Upper lobe of right lung (tissue), 1 donor: ENCODE data around the gene ZNF70. TPM values are rescaled to one million over a fixed set of nuclear protein-coding genes. Genes with fewer than 3 reads are reported as not detected.

ENCODE experiments used
- ATAC-seq: fragments of 200-7000 bp; cut with Tn5 transposase; one replicate; pipeline ENCODE4 v1.9.1; 2020; ENCODE audit warnings: mild to moderate bottlenecking, moderate library complexity
- DNase-seq: peaks from one replicate; pipeline ENCODE4 v3.0.0-alpha.2; 2020
- H3K27ac ChIP-seq: fragments of 200-600 bp; one replicate; pipeline ENCODE4 v1.8.0; 2022
- H3K27me3 ChIP-seq: fragments of 200-600 bp; one replicate; pipeline ENCODE4 v1.8.0; 2022; ENCODE audit warnings: mild to moderate bottlenecking
- H3K36me3 ChIP-seq: fragments of 200-600 bp; one replicate; pipeline ENCODE4 v1.8.0; 2022
- H3K4me1 ChIP-seq: fragments of 200-600 bp; one replicate; pipeline ENCODE4 v1.8.0; 2022
- H3K4me3 ChIP-seq: fragments of 200-600 bp; one replicate; pipeline ENCODE4 v1.8.0; 2022; ENCODE audit warnings: mild to moderate bottlenecking
- H3K9me3 ChIP-seq: fragments of 200-600 bp; one replicate; pipeline ENCODE4 v1.8.0; 2022
- CTCF ChIP-seq: fragments of 200-600 bp; IDR thresholded peaks from one replicate; pipeline ENCODE4 v1.8.0; 2022; ENCODE audit warnings: antibody characterized with exemption
- intact Hi-C: fragments of 100-400 bp; cut with DNase I; formaldehyde crosslinking; loops from one replicate; pipeline ENCODE4 v1.11.0; 2022
- total RNA-seq: library from RNA; stranded (reverse); fragmentation: NEBNext Ultra II Directional; extraction: Animal tissue kit (Norgen Biotek cat#: 25700); gene quantifications from one replicate; pipeline ENCODE4 v1.2.1, GENCODE V29; 2021
- donor health status: DM: no; HTN: yes; CAD: no; lungs with severe emphysema.

Gene ZNF70
- total RNA-seq, 1 donor from 2014 or later: 6.1 TPM

DNA sequence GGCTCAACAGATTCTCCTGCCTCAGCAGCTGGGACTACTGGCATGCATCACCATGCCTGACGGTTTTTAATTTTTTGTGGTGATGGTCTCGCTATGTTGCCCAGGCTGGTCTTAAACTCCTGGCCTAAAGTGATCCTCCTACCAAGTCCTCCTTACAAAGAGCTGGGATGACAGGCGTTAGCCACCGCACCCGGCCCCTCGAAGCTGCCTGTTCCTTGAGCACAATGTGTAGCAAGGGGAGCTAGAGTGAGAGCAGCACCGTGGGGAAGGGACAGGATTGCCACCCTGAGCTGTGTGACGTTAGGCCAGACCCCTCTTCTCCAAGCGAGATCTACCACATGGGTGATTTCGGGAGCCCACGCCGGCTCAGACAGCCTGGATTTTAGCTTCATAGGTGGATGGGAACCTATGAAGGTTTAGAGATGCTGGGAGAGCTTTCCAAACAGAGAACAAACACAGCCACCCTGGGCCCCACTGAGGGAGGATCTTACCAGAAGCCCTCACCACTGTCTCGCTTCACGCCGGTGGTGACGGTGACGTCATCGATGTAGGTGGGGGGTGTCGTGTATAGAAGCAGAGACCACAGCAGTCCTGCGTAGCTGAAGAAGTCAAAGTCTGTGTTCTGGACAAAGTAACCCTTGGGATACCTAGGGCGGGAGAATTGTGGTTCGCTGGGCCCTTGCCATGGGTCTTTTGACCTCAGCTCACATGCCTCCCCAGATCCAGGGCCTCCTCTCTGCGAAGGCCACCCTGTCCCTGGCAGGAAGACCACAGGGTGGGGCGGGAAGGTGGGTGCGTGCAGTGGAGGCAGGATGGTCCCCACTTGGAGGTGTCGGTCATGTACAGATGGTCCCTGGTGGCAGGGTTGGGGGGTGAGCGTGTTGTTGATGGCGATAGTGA is 37.0 kb downstream of the ZNF70 start:
- Histone ChIP-seq H3K27ac (no peak overlapping the region), H3K27me3 (no peaks in the 10 kb centered on the region), H3K4me3 (no peak overlapping the region), H3K4me1 (peaks cover 12% of the 10 kb centered on the region), H3K9me3 (no peaks in the 10 kb centered on the region), H3K36me3 (peaks cover 49% of the 10 kb centered on the region)
- DNase-seq (no peak), ATAC-seq (no peak)
- no peak for TF ChIP-seq CTCF
- intact Hi-C loops: no loop called here

DNA sequence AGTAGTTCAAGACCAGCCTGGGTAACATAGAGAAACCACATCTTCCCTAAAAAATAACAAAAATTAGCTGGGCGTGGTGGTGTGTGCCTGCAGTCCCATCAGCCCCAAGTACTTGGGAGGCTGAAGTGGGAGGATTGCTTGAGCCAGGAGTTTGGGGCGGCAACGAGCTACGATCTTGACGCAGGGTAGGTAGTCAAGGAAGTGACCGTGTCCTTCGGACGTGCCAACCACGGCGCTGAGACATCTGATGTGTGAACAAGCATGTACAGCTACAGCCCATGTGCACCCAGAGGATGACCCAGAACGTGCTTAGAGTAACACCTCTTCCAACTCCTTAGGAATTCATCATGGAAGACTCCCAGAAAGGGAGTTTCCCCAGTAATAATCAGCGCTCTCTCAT is 38.7 kb downstream of the ZNF70 start:
- intact Hi-C loops: no loop called here
- Histone ChIP-seq H3K9me3 (no peaks in the 10 kb centered on the region), H3K27me3 (no peaks in the 10 kb centered on the region), H3K27ac (no peak overlapping the region), H3K36me3 (peaks cover 65% of the 10 kb centered on the region), H3K4me3 (no peak overlapping the region), H3K4me1 (peaks cover 12% of the 10 kb centered on the region)
- ATAC-seq (no peak), DNase-seq (no peak)
- no peak for TF ChIP-seq CTCF

- Histone ChIP-seq H3K4me3 (no peak overlapping the region), H3K36me3 (peaks cover 96% of the 10 kb centered on the region), H3K4me1 (no peaks in the 10 kb centered on the region), H3K9me3 (no peaks in the 10 kb centered on the region), H3K27me3 (no peaks in the 10 kb centered on the region), H3K27ac (no peak overlapping the region)
- intact Hi-C loops: no loop called here
- TF ChIP-seq CTCF: no peak
- no peak for ATAC-seq
- DNase-seq: no peak
Observed at GRCh38 chr22:23709107-23709506, 41.8 kb downstream of the ZNF70 start.

DNA sequence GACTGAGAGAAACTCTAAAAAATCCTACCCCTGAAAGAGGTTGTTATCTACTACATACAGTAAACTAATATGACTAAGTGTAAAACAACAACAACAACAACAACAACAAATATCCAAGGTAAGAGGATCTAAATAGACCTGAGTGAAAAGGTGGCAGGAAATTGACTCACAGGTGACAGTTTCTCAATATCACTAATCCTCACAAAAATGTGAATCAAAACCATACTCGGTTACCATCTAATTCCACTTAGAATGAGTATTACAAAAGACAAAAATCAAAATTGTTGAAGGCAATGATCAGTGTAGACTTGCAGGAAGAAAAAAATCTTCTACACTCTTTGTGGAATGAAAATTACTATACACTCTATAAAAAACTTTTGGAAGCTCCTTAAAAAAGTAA is 42.6 kb downstream of the ZNF70 start:
- Histone ChIP-seq H3K4me3 (no peak overlapping the region), H3K4me1 (no peaks in the 10 kb centered on the region), H3K36me3 (peaks cover 98% of the 10 kb centered on the region), H3K9me3 (no peaks in the 10 kb centered on the region), H3K27me3 (no peaks in the 10 kb centered on the region), H3K27ac (no peak overlapping the region)
- TF ChIP-seq CTCF: no peak
- intact Hi-C loops: no loop called here
- ATAC-seq (no peak), DNase-seq (no peak)

DNA sequence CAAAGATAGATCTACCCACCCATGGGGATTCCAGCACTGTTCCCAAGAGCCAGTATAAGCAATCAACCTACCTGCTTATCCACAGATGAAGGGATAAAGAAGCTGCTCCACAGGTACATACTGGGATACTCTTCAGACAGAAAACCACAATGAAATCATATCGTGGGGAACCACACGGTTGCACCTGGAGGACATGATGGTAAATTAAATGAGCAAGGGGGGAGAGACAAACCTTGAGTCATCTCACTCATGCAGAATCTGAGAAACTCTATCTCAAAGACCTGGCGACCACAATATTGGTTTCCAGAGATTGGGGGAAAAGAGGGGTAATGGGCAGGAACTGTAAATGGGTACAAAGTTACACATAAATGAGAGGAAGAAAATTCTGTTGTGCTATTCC is 45.6 kb downstream of the ZNF70 start:
- DNase-seq: no peak
- Histone ChIP-seq H3K36me3 (peaks cover 97% of the 10 kb centered on the region), H3K27me3 (no peaks in the 10 kb centered on the region), H3K4me1 (no peaks in the 10 kb centered on the region), H3K4me3 (no peak overlapping the region), H3K27ac (no peak overlapping the region), H3K9me3 (no peaks in the 10 kb centered on the region)
- intact Hi-C loops: no loop called here
- ATAC-seq: no peak
- TF ChIP-seq CTCF: no peak
